ENCODE results near the gene FDXR.
A peak's percentile ranks its signal among the peaks of the same experiment; 100 is the strongest.
"Not testable (repeated sequence)": the region's sequence is repeated elsewhere in the genome, so short reads cannot be mapped to it uniquely, and the experiment has no call there.

FDXR gene

GRCh38 chr17:74871356-74872076 is 1.3 kb downstream of the FDXR start:
- DNase-seq, result no peak

GRCh38 chr17:74870512-74870911 is 2.3 kb downstream of the FDXR start:
- no peak for DNase-seq

DNA sequence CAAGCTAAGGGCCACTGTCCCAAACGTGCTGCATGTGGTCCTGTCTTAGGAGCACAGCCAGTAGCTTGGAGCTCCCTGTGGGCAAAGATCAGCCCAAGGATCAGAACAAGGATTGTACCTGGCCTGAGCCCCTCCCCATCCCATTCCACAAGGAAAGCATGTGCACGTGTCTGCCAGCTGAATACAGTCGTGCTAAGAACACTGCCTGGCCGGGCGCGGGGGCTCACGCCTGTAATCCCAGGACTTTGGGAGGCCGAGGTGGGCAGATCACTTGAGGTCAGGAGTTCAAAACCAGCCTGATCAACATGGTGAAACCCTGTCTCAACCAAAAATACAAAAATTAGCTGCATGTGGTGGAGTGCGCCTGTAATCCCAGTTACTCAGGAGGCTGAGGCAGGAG is 2.8 kb downstream of the FDXR start:
- not testable (repeated sequence) for DNase-seq

GRCh38 chr17:74868908-74869255 is 3.9 kb downstream of the FDXR start:
- DNase-seq, result no peak

- no peak for DNase-seq
These were observed 4.4 kb downstream of the FDXR start for GRCh38 chr17:74868251-74868907.

- DNase-seq, result no peak
These were observed 6.5 kb downstream of the FDXR start for GRCh38 chr17:74866198-74866835.

- DNase-seq, result no peak
These were observed 7.1 kb downstream of the FDXR start for GRCh38 chr17:74865504-74866197.

DNA sequence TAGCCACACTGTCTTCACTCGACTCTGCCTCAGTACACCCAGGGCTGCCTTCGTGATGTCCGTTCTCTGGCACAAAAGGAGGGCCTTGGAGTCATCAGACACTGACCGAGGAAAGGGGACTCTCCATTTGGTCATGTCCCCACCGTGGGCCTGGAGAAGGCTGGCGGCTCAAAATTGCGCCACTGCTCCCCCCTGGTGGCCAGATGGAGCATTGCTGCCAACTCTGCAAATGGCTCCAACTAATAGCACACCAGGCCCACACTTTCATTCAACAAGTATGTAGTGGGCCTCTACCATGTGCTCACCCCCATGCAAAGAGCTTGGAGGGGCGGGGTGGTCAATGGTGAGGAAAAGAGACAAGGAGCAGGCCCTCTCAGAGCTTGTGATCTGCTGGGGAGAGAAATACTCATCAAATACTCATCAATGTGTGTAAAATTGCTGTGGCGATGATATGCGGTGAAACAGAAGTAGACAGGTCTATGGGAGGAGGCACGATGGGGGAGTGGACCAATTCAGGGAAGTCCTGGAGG is 7.9 kb downstream of the FDXR start:
- peak; percentile 55 for DNase-seq

DNA sequence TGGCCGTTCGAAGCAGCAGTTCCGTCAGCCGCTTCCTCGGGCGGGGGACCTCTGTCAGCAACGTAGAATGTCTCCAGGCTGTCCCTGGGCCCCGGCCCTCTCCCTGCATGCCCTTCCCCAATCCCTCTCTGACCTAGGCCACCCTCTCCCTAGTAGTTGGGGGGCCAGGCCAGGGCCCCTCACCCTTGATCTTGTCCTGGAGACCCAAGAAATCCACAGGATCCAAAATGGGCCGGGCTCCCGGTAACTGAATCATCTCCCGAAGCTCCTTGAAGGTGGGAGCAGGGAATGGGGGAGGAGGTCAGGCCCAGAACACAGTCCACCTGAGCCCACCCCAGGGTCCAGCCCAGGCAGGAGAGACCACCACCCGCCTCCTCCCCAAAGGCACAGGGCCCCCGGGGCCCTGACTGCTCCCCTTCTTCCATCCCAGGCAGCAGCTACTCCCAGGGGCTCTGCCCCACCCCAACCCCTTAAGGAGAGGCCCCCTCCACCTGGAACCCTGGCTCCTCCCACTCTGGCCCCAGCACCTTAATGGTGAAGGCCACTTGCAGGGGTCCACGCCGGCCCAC is 8.4 kb downstream of the FDXR start:
- DNase-seq, result no peak

- DNase-seq, result no peak
These were observed 9.1 kb downstream of the FDXR start for GRCh38 chr17:74863420-74864296.

DNA sequence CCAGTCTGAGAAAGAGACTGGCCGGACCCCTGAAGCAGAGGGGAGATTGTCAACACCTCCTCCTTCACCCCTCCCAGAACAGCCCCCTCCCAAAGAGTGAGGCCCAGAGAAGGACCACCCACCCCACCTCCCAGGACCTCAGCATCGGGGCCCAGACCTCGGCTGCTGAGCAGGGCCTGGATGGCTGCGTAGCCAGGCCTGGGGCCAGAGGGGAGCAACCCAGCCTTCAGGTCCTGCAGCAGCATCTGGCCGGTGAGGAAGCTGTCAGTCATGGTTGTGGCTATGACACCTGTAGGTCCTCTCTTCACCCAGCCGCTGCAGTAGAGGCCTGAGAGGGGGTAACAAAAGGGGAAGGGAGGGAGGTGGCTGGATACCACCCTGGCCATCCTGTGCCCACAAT is 9.9 kb downstream of the FDXR start:
- DNase-seq, result no peak

DNA sequence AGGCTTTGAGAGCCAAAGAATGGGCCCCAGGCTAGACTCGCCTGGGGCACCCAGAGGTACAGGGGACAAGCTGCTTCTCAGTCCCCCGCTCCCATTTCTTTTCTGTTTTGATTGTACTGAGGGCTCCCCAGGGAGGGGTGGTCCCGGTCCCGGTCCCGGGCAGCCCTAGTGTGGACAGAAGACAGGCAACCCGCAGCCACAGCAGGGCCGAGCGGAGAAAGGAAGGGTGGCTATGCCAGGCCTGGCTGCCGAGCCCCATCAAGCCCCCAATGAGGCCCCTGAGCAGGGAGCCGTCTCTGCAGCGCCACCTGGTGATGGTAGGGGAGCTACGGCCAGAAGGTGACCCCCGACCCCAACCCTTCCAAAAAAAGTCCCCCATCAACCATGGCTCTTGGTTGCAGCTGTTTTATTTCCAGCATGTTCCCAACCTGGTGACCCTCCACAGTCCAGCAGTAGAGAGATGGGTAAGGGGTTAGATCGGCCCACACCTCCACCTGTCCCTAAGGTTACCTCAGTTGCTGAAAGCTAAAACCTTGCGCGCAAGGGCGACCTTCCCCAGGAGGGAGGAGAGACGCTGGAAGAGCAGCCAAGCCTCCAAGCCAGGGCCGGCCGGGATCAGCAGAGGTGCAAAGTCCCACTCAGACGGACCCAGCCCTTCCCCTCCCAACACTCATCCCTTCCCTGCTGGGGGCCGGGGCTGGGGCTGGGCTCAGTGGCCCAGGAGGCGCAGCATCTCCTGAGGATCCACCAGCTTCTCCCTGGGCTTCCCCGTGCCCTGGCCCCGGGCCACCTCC is 10.5 kb downstream of the FDXR start:
- peak; percentile 54 for DNase-seq

DNA sequence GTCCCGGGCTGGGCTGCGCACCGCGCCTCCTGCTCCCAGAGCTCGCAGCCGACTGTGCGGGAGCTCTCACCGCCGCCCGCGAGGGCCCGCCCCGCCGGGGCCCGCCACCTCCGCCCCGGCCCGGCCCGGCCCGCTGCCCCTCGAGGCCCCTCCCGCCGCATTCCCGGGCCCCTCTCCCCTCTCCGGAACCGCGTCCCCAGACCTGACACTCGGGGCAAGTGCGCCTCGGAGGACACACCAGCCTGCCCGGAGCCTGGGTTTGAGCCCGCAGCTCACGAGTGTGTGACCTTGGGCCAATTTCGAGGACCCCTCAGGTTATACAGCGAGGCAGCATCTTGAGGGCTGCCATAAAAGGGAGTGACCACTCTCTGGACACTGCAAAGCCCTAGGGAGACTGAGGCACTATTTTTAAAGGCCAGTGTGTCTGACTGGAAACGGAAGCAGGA is 11.1 kb downstream of the FDXR start:
- DNase-seq, result no peak

- no peak for DNase-seq
These were observed 11.7 kb downstream of the FDXR start for GRCh38 chr17:74860872-74861661.

DNA sequence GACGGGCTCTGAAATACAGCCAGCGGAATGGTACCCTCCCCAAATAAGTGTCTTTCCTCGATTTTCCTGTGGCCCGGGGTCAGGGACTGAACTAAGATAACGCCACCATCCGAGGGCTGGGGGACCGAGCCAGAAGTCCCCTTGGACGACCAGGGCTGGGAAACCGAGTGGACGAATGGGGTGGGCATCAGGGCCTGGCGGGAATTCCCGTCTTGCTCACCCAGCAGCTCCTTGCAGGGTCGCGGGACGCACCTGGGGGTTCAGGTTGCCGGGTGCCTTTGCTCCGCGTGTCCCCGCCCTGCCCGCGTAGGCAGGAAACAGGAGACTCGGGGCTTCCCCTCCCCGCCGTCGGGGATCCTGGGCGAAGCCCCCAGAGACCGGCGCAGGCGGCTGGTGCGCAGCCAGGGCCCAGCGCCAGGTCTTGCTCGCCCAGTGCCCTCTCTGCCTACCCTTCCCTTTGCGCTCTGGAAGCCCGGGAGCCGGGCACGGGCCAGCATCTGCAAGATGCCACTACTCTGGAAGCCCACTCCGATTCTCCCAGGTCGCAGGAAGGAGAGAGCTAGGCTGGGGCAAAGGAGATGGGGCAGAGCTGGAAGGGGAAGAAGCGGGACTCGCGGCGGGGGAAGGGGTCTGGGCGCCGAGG is 12.4 kb downstream of the FDXR start:
- DNase-seq, result no peak

DNA sequence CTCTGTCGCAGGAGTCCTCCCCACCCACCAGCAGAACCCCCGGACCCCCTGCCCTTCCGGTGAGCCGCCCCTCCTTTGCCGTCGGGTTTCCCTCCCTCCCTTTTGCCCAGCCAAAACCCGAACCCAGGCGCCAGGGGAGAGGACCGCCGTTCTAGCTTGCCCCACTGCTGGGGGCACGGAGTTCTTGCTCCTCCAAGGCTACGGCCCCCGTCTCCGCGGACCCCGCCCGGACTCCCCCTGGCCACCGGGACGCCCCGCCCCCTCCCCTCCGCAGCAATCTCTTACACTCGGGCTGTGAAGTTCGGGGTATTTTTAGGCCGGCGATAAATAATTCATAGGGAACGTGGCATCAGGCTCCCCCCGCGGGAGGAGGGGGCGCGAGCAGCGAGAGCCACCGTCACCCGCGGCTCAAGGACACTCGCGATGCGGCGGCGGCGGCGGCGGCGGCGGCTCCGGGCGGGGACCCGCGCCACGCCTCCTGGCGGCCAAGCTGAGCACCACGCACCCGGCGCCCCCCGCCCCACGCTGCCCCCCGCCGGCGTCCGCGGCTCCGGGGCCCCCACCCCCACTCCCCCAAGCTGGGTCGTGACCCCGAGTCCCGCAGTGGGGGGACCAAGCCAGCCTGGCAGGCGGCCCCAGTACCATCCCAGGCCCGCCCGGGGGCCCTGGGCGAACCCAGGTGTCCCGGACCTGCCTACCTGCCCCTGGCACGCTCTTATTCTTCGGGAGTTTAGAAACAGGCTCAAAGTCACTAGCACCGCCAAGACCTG is 13.2 kb downstream of the FDXR start, which contains the start of gene GRIN2C:
TSS of gene GRIN2C (minus strand) at position 427 of the 770 bp plus-strand sequence. CDS start 4,793 bp downstream, outside the sequence.
- DNase-seq, result no peak

DNA sequence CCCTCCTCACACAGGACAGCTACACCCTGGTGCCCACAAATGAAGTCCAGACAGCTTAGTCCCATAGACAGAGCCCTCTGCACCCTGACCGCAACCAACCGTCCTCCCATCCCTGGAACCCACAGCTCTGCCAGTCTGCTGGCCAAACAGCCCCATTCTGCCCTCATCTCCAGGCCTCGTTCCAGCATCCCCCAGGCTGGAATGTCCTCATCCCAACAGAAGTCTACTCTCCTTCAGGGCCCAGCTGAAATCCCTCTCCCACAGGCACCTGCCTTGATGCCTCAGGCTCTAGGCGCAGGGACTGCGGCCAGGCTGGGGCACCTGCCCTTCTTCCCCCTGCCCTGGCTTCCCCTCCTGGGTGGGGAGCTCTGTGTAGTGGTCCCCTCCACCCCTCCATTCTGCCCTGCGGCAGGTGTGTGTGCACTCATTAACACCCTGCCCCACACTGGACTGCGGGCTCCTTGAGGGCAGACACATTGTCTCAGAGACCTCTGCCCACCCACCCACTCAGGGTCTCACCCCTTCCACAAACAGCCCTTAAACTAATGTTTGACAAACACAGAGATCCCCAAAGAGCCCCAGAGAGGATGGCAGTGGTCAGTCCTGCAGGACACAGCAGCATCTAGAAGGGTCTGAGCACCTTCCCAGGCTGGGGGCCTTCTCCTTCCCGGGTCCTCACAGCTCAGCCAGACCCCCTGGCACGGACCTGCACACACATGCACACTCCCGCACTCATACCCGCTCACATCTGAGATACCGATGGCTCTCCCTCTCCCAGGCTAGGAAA is 13.9 kb downstream of the FDXR start:
- no peak for DNase-seq

GRCh38 chr17:74857191-74857590 is 15.6 kb downstream of the FDXR start:
- no peak for DNase-seq

Data from activated CD4-positive, alpha-beta T cell treated with anti-CD3 and anti-CD28 coated beads for 1 hour (primary cell).